Measurements from ENCODE around the gene CTSE.

DNA sequence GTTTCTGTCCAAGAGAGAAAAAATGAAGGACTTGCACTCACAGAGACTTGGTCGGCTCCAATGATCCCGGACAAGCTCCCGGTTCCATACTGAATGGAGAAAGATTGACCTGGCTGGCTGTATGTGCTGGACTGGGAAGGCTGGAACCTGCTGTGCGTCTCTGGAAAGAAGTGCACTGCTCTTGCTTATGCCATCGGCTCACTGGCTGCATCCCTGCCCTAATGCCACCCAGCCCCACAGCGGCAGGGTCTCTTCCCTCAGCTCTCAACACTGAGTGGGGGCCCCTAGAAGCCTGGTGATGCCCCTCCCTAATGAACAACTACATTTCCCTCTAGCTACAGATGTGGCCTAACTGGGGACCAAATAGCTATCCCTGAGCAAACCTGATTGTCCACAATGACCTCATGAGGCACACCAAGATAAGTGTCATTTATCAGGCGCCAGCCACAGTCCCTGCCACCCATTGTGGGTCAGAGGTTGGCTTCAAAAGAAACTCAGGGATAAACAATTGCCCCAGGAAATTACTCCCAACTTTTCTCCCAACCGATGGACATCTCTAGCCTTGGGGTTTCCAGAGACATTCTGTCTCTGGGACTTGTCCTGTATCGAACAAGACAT lies 2.6 kb downstream of the CTSE start:
- TF ChIP-seq YY1 (IDR thresholded peaks at IDR 0.05; ENCODE audit: low read depth) (no peak), TAF1 (IDR thresholded peaks at IDR 0.05; ENCODE audit: low read depth) (no peak), EP300 (IDR thresholded peaks at IDR 0.05; ENCODE audit: borderline replicate concordance) (no peak), ZBTB7A (IDR thresholded peaks at IDR 0.05; ENCODE audit: low read depth) (no peak), MAX (IDR thresholded peaks at IDR 0.05) (no peak), CEBPB (IDR thresholded peaks at IDR 0.05) (no peak), TEAD4 (IDR thresholded peaks at IDR 0.05) (no peak)
- TF ChIP-seq, protein P1, sequence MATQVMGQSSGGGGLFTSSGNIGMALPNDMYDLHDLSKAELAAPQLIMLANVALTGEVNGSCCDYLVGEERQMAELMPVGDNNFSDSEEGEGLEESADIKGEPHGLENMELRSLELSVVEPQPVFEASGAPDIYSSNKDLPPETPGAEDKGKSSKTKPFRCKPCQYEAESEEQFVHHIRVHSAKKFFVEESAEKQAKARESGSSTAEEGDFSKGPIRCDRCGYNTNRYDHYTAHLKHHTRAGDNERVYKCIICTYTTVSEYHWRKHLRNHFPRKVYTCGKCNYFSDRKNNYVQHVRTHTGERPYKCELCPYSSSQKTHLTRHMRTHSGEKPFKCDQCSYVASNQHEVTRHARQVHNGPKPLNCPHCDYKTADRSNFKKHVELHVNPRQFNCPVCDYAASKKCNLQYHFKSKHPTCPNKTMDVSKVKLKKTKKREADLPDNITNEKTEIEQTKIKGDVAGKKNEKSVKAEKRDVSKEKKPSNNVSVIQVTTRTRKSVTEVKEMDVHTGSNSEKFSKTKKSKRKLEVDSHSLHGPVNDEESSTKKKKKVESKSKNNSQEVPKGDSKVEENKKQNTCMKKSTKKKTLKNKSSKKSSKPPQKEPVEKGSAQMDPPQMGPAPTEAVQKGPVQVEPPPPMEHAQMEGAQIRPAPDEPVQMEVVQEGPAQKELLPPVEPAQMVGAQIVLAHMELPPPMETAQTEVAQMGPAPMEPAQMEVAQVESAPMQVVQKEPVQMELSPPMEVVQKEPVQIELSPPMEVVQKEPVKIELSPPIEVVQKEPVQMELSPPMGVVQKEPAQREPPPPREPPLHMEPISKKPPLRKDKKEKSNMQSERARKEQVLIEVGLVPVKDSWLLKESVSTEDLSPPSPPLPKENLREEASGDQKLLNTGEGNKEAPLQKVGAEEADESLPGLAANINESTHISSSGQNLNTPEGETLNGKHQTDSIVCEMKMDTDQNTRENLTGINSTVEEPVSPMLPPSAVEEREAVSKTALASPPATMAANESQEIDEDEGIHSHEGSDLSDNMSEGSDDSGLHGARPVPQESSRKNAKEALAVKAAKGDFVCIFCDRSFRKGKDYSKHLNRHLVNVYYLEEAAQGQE (IDR thresholded peaks at IDR 0.05; ENCODE audit: low read depth) = no peak

All from Ishikawa (cell line).